HCT116 (cell line): ENCODE results near the gene FKBP10. TPM values are rescaled to one million over a fixed set of nuclear protein-coding genes. Genes with fewer than 3 reads are reported as not detected.
"Not testable (repeated sequence)": the region's sequence is repeated elsewhere in the genome, so short reads cannot be mapped to it uniquely, and the experiment has no call there.

ENCODE experiments used
- ATAC-seq: fragments of 200-7000 bp; cut with Tn5 transposase; 2 replicates; pipeline ENCODE4 v1.9.1; 2020; ENCODE audit warnings: mild to moderate bottlenecking, moderate library complexity
- BruUV-seq: library from RNA; stranded (reverse); fragments of 400-500 nt; replicated peaks from 2 replicates; lab custom pipeline; 2021; lab: Mats Ljungman, UMichigan
- CTCF ChIA-PET: fragments of 300-600 bp; sonication (Branson Sonifier 250); formaldehyde crosslinking; loops from one replicate; lab custom pipeline; 2021; ENCODE audit warnings: antibody characterized with exemption; lab: Charles Lee
- POLR2A ChIA-PET: fragments of 300-600, 350-600 bp; sonication (Branson Sonifier 250); formaldehyde crosslinking; loops from one replicate; lab custom pipeline; 2021; ENCODE audit warnings: antibody characterized with exemption; lab: Charles Lee
- RAD21 ChIA-PET, 2 experiments: fragments of 300-600 bp; sonication (Branson Sonifier 250); formaldehyde crosslinking; loops; one replicate each; lab custom pipeline; 2023; ENCODE audit warnings: low total read pairs in 2 of 2; ENCODE audit not compliant: uncharacterized antibody in 2 of 2, unreplicated experiment in 2 of 2, low non-redundant PET in 1 of 2; lab: Charles Lee
- DNase-seq: peaks from one replicate; pipeline ENCODE4 v3.0.0-alpha.2; 2010; ENCODE audit warnings: low read depth, low spot score
- H2AFZ ChIP-seq: fragments of 200-600 bp; shearing (Covaris generic), sonication (generic); 2 replicates; pipeline ENCODE4 v1.6.1; 2017; ENCODE audit warnings: low read depth, mixed run types, mixed read lengths, antibody characterized with exemption, low read length; ENCODE audit not compliant: poor library complexity, severe bottlenecking
- H3K27ac ChIP-seq: 2 replicates; pipeline ENCODE4 v1.5.1; 2012; ENCODE audit warnings: low read depth, low read length
- H3K27me3 ChIP-seq: fragments of 200-600 bp; sonication (generic); 2 replicates; pipeline ENCODE4 v1.6.1; 2016; ENCODE audit warnings: mixed run types, low read length, mixed read lengths; ENCODE audit not compliant: insufficient read depth
- H3K36me3 ChIP-seq, 2 experiments: fragments of 200-500 bp in 1 of 2; fragments of 200-600 bp in 1 of 2; sonication (Bioruptor generic) in 1 of 2; sonication (generic) in 1 of 2; 2 replicates each; pipeline versions ENCODE4 v1.5.1 to v1.6.1; 2014 to 2016; ENCODE audit warnings: low read length in 2 of 2, inconsistent platforms in 1 of 2, mixed read lengths in 1 of 2, mixed run types in 1 of 2; ENCODE audit not compliant: insufficient read depth in 2 of 2, control insufficient read depth in 1 of 2
- H3K4me1 ChIP-seq, 2 experiments: fragments of 200-600 bp in 1 of 2; sonication (generic) in 1 of 2; 2 replicates each; pipeline versions ENCODE4 v1.5.1 to v1.6.1; 2012 to 2017; ENCODE audit warnings: low read length in 2 of 2, inconsistent platforms in 1 of 2, mild to moderate bottlenecking in 1 of 2, mixed read lengths in 1 of 2, mixed run types in 1 of 2, moderate library complexity in 1 of 2; ENCODE audit not compliant: insufficient read depth in 2 of 2, control insufficient read depth in 1 of 2
- H3K4me2 ChIP-seq: fragments of 200-600 bp; sonication (generic); 2 replicates; pipeline ENCODE4 v1.6.1; 2017; ENCODE audit warnings: mixed run types, low read length, mixed read lengths
- H3K4me3 ChIP-seq, 2 experiments: fragments of 200-600 bp in 1 of 2; sonication (generic) in 1 of 2; replicated peaks in 1 of 2; 2 replicates each; pipeline ENCODE4 v1.5.1; 2011 to 2016; ENCODE audit warnings: low read length in 2 of 2, control low read depth in 1 of 2, low read depth in 1 of 2, mild to moderate bottlenecking in 1 of 2, mixed read lengths in 1 of 2, mixed run types in 1 of 2
- H3K79me2 ChIP-seq: fragments of 200-600 bp; sonication (generic); 2 replicates; pipeline ENCODE4 v1.6.1; 2017; ENCODE audit warnings: mild to moderate bottlenecking, mixed run types, low read length, moderate library complexity, mixed read lengths; ENCODE audit not compliant: insufficient read depth
- H3K9ac ChIP-seq: fragments of 200-600 bp; sonication (generic); 2 replicates; pipeline ENCODE4 v1.6.1; 2016; ENCODE audit warnings: low read length, mixed read lengths
- H3K9me2 ChIP-seq: fragments of 200-600 bp; sonication (generic), shearing (Covaris generic); 2 replicates; pipeline ENCODE4 v1.6.1; 2017; ENCODE audit warnings: mixed run types, mild to moderate bottlenecking, moderate library complexity; ENCODE audit not compliant: insufficient read depth
- H3K9me3 ChIP-seq, 2 experiments: fragments of 200-500 bp in 1 of 2; fragments of 200-600 bp in 1 of 2; sonication (Bioruptor generic) in 1 of 2; sonication (generic) in 1 of 2; 2 replicates each; pipeline ENCODE4 v1.6.1; 2014 to 2017; ENCODE audit warnings: low read length in 2 of 2, mixed read lengths in 2 of 2, inconsistent platforms in 1 of 2, low read depth in 1 of 2, mild to moderate bottlenecking in 1 of 2, mixed run types in 1 of 2, moderate library complexity in 1 of 2; ENCODE audit not compliant: control insufficient read depth in 1 of 2, insufficient read depth in 1 of 2
- H4K20me1 ChIP-seq: fragments of 200-600 bp; sonication (generic), shearing (Covaris generic); 2 replicates; pipeline ENCODE4 v1.6.1; 2017; ENCODE audit warnings: mixed run types, mild to moderate bottlenecking, moderate library complexity; ENCODE audit not compliant: insufficient read depth
- CBX3 ChIP-seq: IDR thresholded peaks from 2 replicates; pipeline ENCODE4 v1.6.1; 2012; ENCODE audit warnings: low read depth
- EGR1 ChIP-seq: IDR thresholded peaks from 2 replicates; pipeline ENCODE4 v1.6.1; 2012; ENCODE audit warnings: low read depth
- ELF1 ChIP-seq: IDR thresholded peaks from 2 replicates; pipeline ENCODE4 v1.6.1; 2012; ENCODE audit warnings: low read depth, borderline replicate concordance
- EZH2 ChIP-seq: fragments of 200-600 bp; sonication (generic); IDR thresholded peaks from 2 replicates; pipeline ENCODE4 v1.6.1; 2017; ENCODE audit warnings: antibody characterized with exemption, mixed run types
- EZH2phosphoT487 ChIP-seq: fragments of 200-600 bp; IDR thresholded peaks from 2 replicates; pipeline ENCODE4 v1.6.1; 2018; ENCODE audit warnings: antibody characterized with exemption, borderline replicate concordance
- FOSL1 ChIP-seq: IDR thresholded peaks from 2 replicates; pipeline ENCODE4 v1.6.1; 2012; ENCODE audit warnings: low read depth
- JUND ChIP-seq: IDR thresholded peaks from 2 replicates; pipeline ENCODE4 v1.6.1; 2012
- POLR2A ChIP-seq: IDR thresholded peaks from 2 replicates; pipeline ENCODE4 v1.7.0; 2011; ENCODE audit warnings: borderline replicate concordance; ENCODE audit not compliant: insufficient read depth, insufficient read length; ENCODE audit errors: extremely low read depth
- POLR2AphosphoS5 ChIP-seq: IDR thresholded peaks from 2 replicates; pipeline ENCODE4 v1.6.1; 2011; ENCODE audit warnings: mild to moderate bottlenecking, low read depth, low read length, moderate library complexity
- SP1 ChIP-seq: IDR thresholded peaks from 2 replicates; pipeline ENCODE4 v1.6.1; 2012; ENCODE audit warnings: low read depth
- TCF7L2 ChIP-seq: IDR thresholded peaks from 2 replicates; pipeline ENCODE4 v1.7.0; 2011; ENCODE audit warnings: borderline replicate concordance, inconsistent platforms; ENCODE audit not compliant: insufficient read depth, insufficient read length; ENCODE audit errors: extremely low read depth
- YY1 ChIP-seq: IDR thresholded peaks from 2 replicates; pipeline ENCODE4 v1.6.1; 2011; ENCODE audit warnings: low read length, low read depth, moderate library complexity, mild to moderate bottlenecking; ENCODE audit not compliant: insufficient replicate concordance; ENCODE audit errors: extremely low read depth
- ZFX ChIP-seq: fragments of 450-650 bp; IDR thresholded peaks from 2 replicates; pipeline ENCODE4 v1.6.1; 2017
- ZNF274 ChIP-seq: fragments of 200-500 bp; sonication (Bioruptor generic); IDR thresholded peaks from 2 replicates; pipeline ENCODE4 v1.6.1; 2014; ENCODE audit warnings: mild to moderate bottlenecking, low read depth, low read length, inconsistent platforms
- intact Hi-C: fragments of 100-400 bp; cut with micrococcal nuclease; formaldehyde crosslinking; loops from 2 replicates; pipeline ENCODE4 v1.10.0; 2022
- total RNA-seq: library from RNA; stranded (reverse); gene quantifications from one replicate; pipeline ENCODE4 v1.2.1, GENCODE V29; 2021; ENCODE audit not compliant: unreplicated experiment

FKBP10 gene
- total RNA-seq, 1 experiment from 2014 or later, result 78.5 TPM

GRCh38 chr17:41825175-41825845 lies 12.5 kb downstream of the FKBP10 start:
- TF ChIP-seq CBX3 (no peak), FOSL1 (no peak), EZH2phosphoT487 (no peak), YY1 (no peak), JUND (no peak), ELF1 (no peak), ZFX (no peak), POLR2A (no peak), ZNF274 (no peak), EZH2 (no peak), EGR1 (no peak), TCF7L2 (no peak), SP1 (no peak), POLR2AphosphoS5 (no peak)
- no peak overlapping the region for H3K9ac ChIP-seq
- no peaks in the 10 kb centered on the region for H3K79me2 ChIP-seq
- H3K9me3 ChIP-seq, result no peaks in the 10 kb centered on the region
- H3K27ac ChIP-seq, result no peak overlapping the region
- ChIA-PET POLR2A (no interaction called here), CTCF (no interaction called here), RAD21 (no interaction called here)
- no peak for DNase-seq
- no peaks in the 10 kb centered on the region for H3K27me3 ChIP-seq
- BruUV-seq, result no TSS peak
- no peak for ATAC-seq
- no peak overlapping the region for H2AFZ ChIP-seq
- H3K4me2 ChIP-seq, result no peak overlapping the region
- H3K36me3 ChIP-seq, result peaks cover 22 to 25% of the 10 kb centered on the region in 2 experiments
- no peak overlapping the region for H3K4me3 ChIP-seq
- no peaks in the 10 kb centered on the region for H3K9me2 ChIP-seq
- no peaks in the 10 kb centered on the region for H3K4me1 ChIP-seq
- no peaks in the 10 kb centered on the region for H4K20me1 ChIP-seq
- intact Hi-C loops, result no loop called here

DNA sequence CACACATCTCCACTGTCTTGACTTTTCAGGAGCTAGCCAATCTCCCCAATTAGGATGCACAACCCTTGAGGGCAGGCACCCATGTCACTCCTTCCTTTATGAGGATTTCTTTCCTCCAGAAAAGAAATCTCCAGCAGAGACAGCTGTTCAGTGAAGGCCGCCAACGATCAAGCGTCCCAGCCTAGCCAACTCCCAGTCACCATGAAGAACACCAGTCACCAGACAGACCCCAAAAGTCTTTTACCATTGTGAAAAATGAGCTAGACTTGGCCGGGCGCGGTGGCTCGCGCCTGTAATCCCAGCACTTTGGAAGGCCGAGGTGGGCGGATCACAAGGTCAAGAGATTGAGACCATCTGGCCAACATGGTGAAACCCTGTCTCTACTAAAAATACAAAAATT lies 17.2 kb downstream of the FKBP10 start:
- CTCF ChIA-PET, result interaction anchor here (1.7 kb wide), 1 partner anchor 92 kb away, joined by 3 read pairs; no protein-coding TSS in a partner anchor
- H2AFZ ChIP-seq, intact Hi-C loops, DNase-seq, H3K27me3 ChIP-seq, H3K4me2 ChIP-seq, ATAC-seq, H4K20me1 ChIP-seq, H3K4me1 ChIP-seq, H3K9me3 ChIP-seq, H3K27ac ChIP-seq, H3K9ac ChIP-seq, H3K9me2 ChIP-seq, H3K4me3 ChIP-seq, POLR2A ChIA-PET, BruUV-seq, RAD21 ChIA-PET: not testable (repeated sequence)
- Histone ChIP-seq H3K79me2 (peaks cover 12% of the 10 kb centered on the region), H3K36me3 (peaks cover 31 to 47% of the 10 kb centered on the region in 2 experiments)
